GM10248 (cell line): Measurements from ENCODE around the gene TBC1D5.
"Not testable (repeated sequence)": the region's sequence is repeated elsewhere in the genome, so short reads cannot be mapped to it uniquely, and the experiment has no call there.

Source experiments
- CTCF ChIA-PET: fragments of 300-600 bp; sonication (Branson Sonifier 250); formaldehyde crosslinking; extraction: SDS; loops from one replicate; lab custom pipeline; 2021; ENCODE audit warnings: antibody characterized with exemption; lab: Yijun Ruan, JAX
- POLR2A ChIA-PET: fragments of 350-650 bp; sonication (Branson Sonifier 250); formaldehyde crosslinking; extraction: SDS; loops from one replicate; lab custom pipeline; 2020; ENCODE audit warnings: antibody characterized with exemption; lab: Yijun Ruan, JAX
- DNase-seq: peaks from one replicate; pipeline ENCODE4 v3.0.0; 2012; ENCODE audit errors: extremely low spot score
- TF ChIP-seq, protein P1 (sequence below): IDR thresholded peaks from 2 replicates; pipeline ENCODE4 v1.5.1; 2012; ENCODE audit warnings: mild to moderate bottlenecking, low read depth; ENCODE audit errors: extremely low read depth, missing control alignments, control extremely low read depth

TBC1D5 gene

DNA sequence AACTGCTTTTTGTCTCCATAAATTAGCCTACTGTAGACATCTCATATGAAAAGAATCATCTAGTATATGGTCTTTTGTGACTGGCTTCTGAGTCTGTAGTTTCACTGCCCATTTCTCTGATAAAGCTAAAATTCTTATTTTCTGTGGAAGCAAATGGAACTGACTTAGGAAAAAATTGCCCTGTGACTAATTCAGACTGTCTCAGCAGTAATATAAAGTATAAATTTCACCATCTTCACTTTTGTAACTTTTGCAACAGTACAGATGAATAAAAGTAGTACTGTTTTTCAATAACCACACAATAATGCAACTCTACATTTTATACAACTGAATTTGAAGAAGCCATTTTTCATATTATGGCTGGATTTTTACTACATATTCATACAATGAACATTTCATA lies 104.1 kb downstream of the TBC1D5 start:
- TF ChIP-seq, protein P1, sequence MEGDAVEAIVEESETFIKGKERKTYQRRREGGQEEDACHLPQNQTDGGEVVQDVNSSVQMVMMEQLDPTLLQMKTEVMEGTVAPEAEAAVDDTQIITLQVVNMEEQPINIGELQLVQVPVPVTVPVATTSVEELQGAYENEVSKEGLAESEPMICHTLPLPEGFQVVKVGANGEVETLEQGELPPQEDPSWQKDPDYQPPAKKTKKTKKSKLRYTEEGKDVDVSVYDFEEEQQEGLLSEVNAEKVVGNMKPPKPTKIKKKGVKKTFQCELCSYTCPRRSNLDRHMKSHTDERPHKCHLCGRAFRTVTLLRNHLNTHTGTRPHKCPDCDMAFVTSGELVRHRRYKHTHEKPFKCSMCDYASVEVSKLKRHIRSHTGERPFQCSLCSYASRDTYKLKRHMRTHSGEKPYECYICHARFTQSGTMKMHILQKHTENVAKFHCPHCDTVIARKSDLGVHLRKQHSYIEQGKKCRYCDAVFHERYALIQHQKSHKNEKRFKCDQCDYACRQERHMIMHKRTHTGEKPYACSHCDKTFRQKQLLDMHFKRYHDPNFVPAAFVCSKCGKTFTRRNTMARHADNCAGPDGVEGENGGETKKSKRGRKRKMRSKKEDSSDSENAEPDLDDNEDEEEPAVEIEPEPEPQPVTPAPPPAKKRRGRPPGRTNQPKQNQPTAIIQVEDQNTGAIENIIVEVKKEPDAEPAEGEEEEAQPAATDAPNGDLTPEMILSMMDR: no peak
- POLR2A ChIA-PET: no interaction called here
- CTCF ChIA-PET: no interaction called here
- no peak for DNase-seq

DNA sequence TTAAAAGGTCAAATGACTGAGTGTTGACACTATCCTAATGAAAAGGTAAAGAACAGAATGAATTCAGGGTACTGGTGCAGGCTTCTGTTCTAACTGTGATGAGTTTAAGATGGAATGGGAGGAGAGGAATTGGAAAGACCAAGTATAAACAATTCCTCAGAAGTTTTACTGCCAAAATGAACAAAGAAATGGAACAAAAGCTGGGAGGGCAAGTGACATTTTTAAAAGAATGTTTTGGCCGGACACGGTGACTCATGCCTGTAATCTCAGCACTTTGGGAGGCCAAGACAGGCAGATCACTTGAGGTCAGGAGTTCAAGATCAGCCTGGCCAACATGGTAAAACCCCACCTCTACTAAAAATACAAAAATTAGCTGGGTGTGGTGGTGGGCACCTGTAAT lies 106.8 kb downstream of the TBC1D5 start:
- CTCF ChIA-PET: interaction anchor here (1.2 kb wide), 2 partner anchors 10 to 25 kb away, joined by 3 read pairs; no protein-coding TSS in a partner anchor
- DNase-seq, POLR2A ChIA-PET: not testable (repeated sequence)

DNA sequence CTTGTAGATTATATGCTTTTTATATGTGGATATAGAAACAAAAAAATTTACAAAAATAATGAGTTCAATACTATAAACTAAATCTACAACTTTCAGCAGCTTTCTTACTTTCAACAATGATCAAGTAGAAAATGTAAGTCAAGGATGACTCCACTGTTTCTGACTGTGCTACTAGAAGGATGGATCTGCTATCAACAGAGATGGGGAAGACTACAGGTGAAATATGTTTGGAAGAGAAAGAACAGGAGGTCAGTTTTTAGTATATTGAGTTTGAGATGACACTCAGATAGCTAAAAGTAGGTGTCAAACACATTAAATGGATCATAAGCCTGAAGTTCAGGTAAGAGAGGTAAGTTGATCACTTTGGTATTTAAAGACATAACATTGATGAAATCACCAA lies 107.5 kb downstream of the TBC1D5 start:
- no peak for DNase-seq
- TF ChIP-seq, protein P1: no peak
- ChIA-PET POLR2A (no interaction called here), CTCF (no interaction called here)

DNA sequence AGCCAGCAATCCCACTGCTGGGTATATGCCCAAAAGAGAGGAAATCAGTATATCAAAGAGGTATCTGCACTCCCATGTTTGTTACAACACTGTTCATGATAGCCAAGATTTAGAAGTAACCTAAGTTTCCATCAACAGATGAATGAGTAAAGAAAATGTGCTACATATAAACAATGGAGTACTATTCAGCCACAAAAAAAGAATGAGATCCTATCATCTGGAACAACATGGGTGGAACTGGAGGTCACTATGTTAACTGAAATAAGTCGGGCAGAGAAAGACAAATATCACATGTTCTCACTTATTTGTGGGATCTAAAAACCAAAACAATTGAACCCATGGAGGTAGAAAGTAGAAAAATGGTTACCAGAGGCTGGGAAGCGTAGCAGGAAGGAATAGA lies 108.2 kb downstream of the TBC1D5 start:
- POLR2A ChIA-PET: no interaction called here
- CTCF ChIA-PET: no interaction called here
- TF ChIP-seq, protein P1: no peak
- DNase-seq: no peak

DNA sequence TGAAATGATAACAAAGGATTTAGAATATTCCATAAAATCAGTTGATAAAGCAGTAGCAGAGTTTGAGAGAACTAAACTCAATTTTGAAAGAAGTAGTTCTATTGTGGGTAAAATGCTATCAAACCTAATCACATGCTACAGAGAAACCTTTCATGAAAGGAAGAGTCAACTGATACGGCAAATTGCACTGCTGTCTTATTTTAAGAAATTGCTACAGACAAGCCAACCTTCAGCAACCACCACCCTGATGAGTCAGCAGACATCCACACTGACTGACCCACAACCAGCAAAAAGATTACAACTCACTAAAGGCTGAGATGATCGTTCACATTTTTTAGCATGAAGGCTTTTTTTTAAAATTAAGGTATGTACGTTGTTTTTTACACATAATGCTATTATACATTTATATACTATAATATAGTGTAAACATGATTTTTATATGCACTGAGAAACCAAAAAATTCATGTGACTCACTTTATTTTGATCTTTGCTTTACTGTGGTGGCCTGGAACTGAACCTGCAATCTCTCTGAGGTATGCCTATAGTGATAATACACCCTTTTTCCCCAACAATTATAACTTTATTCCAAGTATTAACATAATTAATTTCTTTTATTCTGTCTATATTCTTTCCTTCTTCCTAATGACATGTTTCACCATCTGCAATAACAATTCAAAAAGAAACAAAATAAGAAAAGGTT lies 109.9 kb downstream of the TBC1D5 start:
- POLR2A ChIA-PET: no interaction called here
- CTCF ChIA-PET: interaction anchor here (1.4 kb wide), 1 partner anchor 209 kb away, joined by 5 read pairs; no protein-coding TSS in a partner anchor
- no peak for DNase-seq
- TF ChIP-seq, protein P1: no peak

DNA sequence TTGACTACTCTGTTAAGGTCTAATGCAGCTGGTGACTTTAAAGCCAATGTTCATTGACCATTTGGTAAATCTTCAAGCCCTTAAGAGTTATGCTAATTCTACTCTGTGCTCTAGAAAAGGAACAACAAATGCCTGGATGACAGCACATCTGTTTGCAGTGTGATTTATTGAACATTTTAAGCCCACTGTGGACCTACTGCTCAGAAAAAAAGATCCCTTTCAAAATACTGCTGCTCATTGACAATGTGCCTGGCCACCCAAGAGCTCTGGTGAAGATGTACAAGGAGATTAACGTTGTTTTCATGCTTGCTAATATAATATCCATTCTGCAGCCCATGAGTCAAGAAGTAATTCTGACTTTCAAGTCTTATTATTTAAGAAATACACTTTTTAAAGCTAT lies 110.8 kb downstream of the TBC1D5 start:
- ChIA-PET POLR2A (no interaction called here), CTCF (interaction anchor here (1.0 to 1.4 kb wide), 2 partner anchors 14 to 210 kb away, joined by 3 to 5 read pairs; no protein-coding TSS in a partner anchor)
- TF ChIP-seq, protein P1: no peak
- no peak for DNase-seq

DNA sequence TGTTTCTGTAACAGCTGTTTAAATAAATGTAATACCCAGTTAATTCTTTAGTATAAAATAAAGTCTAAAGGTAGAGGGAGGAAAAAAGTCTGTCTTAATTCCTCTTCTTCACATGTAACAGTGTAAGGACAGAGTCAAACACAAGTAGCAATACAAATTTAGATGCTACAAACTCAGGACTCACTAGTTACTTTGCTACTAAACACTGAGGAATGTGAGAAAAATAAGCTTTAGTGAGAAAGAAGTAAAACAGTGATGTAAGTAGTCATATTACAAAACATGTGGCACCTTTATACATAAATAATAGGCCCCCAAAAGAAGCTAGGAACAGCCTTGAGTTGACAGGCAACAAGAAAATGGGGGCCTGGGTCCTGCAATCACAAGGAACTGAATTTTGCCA lies 113.0 kb downstream of the TBC1D5 start:
- ChIA-PET POLR2A (no interaction called here), CTCF (interaction anchor here (1.3 to 1.5 kb wide), 2 partner anchors 19 to 212 kb away, joined by 3 to 6 read pairs; no protein-coding TSS in a partner anchor)
- DNase-seq: no peak
- TF ChIP-seq, protein P1: no peak
